ENCODE results near the gene DDIAS.
A peak's percentile ranks its signal among the peaks of the same experiment; 100 is the strongest.
"Not testable (repeated sequence)": the region's sequence is repeated elsewhere in the genome, so short reads cannot be mapped to it uniquely, and the experiment has no call there.

The DDIAS gene, protein sequence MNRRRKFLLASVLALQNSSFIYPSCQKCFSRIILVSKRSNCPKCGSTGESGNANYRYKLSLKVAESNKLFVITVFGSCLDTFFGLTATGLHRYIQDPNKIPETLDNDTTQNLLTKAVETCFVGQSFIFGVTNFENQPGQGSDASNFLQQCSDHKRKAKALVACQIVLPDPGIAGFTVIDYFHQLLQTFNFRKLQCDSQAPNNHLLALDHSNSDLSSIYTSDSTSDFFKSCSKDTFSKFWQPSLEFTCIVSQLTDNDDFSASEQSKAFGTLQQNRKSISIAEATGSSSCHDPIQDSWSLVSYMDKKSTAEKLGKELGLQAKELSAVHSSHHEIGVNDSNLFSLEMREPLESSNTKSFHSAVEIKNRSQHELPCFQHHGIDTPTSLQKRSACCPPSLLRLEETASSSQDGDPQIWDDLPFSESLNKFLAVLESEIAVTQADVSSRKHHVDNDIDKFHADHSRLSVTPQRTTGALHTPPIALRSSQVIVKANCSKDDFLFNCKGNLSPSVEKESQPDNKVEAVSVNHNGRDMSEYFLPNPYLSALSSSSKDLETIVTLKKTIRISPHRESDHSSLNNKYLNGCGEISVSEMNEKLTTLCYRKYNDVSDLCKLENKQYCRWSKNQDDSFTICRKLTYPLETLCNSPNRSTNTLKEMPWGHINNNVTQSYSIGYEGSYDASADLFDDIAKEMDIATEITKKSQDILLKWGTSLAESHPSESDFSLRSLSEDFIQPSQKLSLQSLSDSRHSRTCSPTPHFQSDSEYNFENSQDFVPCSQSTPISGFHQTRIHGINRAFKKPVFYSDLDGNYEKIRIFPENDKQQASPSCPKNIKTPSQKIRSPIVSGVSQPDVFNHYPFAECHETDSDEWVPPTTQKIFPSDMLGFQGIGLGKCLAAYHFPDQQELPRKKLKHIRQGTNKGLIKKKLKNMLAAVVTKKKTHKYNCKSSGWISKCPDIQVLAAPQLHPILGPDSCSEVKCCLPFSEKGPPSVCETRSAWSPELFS

DNA sequence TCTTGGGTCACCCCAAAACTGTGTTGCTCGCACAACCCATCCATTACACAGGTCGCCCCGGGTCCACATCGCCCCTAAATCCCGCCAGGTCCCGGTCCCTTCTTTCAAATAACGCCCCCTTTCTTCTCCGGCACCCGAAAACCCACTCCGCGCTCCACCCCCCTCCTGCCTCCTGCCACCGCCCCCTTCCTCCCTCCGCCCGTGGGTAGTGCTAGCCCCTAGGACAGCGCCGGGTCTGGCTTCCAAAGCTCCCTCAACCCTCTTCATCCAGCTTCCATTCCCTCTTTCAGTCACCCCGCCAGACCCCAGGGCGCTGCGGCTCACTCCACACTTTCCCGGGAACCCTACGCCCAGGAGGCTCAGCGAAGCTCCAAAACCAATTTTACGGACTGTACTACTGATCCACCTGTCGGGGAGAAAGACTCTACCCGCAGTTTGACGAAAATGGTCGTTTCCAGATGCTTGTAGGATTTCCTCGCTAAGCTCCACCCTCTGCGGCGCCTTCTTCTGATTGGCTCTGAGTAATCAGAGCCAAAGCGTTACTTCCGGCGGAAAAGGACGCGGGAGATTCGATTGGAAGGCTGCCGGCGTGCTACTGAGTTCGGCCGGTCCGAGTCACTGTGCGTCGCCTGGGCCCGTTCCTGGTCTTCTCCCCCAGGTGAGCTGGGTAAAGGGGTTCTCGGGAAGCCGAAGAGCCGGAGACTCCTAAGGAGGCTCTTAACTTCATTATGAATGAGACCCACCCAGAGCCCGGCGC lies at the start of gene DDIAS:
TSS of gene DDIAS (plus strand) at position 572 of the 757 bp plus-strand sequence. CDS start 13,003 bp downstream, outside the sequence.
- DNase-seq (ENCODE audit: low read depth): peak; percentile 70

DNA sequence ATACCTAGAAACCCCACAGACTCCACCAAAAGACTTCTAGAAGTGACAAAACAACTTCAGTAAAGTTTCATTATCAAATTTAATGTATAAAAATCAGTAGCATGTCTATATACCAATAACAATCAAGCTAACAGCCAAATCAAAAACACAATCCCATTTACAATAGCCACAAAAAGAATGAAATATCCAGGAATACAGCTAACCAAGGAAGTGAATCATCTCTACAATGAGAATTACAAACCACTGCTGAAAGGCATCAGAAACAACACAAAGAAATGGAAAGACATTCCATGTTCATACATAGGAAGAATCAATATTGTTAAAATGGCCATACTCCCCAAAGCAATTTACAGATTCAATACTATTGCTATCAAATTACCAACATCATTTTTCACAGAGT lies 47.3 kb upstream of the DDIAS start:
- no peak for DNase-seq (ENCODE audit: low read depth)

DNA sequence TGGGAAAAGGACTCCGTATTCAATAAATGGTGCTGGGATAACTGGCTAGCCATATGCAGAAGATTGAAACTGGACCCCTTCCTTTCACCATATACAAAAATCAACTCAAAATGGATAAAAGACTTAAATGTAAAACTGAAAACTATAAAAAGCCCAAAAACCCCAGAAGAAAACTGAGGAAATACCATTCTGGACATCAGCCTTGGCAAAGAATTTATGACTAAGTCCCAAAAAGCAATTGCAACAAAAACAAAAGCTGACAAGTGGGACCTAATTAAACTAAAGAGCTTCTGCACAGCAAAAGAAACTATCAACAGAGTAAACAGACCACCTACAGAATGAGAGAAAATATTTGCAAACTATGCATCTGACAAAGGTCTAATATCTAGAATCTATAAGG lies 46.6 kb upstream of the DDIAS start:
- not testable (repeated sequence) for DNase-seq (ENCODE audit: low read depth)

DNA sequence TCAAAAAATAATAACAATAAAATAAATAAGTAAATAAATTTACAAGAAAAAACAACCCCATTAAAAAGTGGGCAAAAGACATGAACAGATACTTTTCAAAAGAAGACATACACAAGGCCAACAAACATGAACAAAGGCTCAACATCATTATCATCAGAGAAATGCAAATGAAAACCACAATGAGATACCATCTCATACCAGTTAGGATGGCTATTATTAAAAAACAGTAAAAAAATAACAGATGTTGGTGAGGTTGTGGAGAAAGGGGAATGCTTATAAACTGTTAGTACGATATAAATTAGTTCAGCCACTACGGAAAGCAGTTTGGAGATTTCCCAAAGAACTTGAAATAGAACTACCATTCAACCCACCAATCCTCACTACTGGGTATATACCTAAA lies 45.9 kb upstream of the DDIAS start:
- DNase-seq (ENCODE audit: low read depth): no peak

DNA sequence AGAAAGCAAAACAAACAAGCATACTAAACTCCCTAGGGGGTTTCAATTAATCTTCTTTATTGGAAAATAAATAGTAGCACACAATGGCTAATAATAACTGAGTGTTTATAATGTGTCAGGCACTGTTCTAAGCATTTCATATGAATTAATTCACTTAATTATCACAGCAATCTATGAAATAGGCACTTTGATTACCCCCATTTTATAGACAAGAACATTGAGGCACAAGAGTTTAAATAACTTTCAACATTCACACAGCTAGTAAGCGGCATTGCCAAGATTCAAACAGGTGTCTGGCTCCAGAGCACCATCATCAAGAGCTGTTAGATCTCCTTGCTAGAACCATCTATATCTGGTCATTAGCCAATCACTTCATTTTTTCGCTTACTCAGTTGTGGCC lies 44.4 kb upstream of the DDIAS start:
- no peak for DNase-seq (ENCODE audit: low read depth)

DNA sequence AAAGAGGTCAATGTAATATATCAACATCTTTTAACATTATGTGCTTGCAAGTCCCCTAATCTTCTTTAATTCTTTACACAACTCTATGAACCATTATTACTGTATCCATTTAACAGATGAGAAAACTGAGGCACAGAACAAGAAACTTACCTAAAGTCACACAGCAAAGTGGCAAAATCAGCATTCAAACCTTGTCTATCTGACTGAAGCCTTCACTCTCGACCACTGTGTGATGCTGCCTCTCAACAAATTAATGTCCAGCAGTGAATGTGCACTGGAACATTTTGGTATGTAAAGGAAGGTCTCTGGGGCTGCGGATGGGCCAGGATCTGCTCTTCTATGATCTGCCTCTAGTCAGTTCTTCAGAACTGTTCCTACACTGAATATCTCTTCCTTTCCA lies 43.4 kb upstream of the DDIAS start:
- no peak for DNase-seq (ENCODE audit: low read depth)

DNA sequence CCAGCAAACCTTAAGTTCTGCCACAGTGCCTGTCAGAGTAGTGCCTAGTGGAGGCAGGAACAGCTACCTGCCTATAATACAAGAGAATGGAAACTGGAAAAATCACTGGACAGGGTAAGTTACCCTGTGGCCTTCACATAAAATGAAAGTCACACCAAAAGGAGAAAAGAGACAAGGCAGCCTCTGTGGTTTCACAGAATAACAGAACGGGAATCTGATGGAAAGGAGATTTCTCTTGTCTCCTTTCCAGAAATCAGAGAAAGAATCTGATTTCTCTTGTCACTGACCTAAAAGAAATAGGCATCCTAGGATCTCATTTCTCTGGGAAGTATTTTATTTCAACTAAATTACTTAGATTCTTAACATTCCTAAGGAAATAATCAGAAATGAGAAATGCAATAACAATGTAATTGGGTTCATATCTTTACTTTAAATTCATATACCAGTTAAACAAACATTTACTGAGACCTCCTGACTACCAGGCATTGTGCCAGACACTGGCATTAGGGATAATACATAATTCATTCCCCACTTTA lies 42.9 kb upstream of the DDIAS start:
- DNase-seq (ENCODE audit: low read depth): no peak

DNA sequence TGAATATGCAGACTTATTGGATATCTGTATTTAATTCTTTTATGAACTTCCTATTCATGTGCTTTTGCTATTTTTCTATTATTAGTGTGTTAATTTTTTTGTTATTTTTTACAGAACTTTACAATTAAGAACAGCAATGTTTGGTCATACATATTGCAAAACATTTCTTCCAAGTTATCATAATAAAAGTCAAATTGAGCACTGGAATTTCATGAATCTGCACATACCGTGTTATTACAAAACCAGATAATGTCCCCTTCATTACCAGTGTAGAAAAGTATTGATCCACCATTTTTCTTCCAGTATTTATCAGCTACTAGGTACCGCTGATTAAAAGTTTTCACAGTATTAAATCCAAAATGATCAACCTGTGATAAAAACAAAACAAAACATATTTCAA lies 41.8 kb upstream of the DDIAS start:
- no peak for DNase-seq (ENCODE audit: low read depth)

DNA sequence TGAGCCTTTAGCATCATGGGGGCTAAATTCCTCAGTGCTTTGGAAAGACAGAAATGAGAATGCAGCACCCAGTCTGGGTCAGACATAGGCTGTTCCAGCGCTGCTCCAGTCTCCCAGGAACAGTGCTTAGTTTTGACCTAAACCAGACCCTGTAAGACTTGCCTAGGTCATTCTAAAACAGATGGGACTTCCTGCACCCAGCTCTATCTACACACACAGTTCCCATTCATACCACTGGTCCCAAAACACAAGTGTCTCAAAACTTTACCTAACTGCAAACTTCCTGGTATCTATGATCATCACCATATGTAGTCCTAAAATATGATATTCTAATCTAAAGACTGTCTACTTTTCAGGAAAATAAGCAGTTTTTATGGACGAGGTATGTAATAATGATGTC lies 39.2 kb upstream of the DDIAS start:
- DNase-seq (ENCODE audit: low read depth): no peak

DNA sequence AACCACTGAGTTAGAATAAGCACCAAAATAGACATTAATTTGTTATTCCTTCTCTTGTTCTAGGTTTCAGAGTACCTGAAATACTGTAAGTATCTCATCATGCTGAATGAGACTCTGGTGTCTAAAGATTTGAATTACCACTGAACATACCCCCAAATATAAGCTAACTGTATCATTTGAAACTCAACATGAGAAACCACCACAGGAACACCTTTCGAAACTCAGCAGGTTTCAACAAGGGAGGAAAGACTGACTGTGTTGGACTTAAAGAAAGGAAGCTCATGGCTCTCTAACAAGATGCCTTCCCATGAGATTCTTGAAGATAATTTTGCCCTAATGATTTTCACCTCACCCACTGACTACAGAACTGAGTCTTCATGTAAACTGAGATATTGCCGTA lies 38.3 kb upstream of the DDIAS start:
- no peak for DNase-seq (ENCODE audit: low read depth)

DNA sequence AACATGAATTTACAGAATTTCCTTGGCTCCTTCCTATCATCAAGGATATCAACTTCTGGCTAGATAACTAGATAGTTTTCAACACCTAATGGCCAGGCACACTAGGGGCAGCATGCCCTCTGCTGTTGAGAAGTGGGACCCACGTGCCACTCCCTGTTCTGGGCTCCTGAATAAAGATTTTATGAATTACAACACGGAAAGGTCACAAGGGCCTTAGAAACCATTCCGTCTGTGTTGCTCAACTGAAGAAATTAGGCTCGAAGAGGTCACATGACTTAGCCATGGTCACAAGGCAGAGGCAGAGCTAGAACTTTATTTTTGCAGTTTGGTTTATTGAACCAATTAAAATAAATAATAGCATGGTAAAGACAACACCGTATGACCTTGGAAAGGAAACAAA lies 37.3 kb upstream of the DDIAS start:
- no peak for DNase-seq (ENCODE audit: low read depth)

DNA sequence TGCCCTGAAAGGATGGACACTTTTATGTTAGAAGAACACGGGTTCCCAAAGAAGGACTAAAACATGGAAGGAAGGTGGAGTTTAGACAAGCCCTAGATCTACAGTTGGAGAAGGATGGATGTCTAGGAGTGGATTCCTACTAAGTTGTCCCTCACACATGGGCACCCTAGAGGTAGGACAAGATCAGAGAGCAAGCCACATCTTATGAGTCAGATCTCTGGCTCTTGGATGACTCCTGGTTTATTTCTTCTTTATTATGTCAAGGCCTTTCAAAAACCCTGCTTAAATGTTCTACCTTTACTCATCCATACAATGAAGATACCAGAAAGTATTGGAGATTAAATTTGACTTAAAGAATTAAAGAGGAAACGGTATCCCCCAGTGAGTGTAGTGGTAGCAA lies 35.7 kb upstream of the DDIAS start:
- no peak for DNase-seq (ENCODE audit: low read depth)

DNA sequence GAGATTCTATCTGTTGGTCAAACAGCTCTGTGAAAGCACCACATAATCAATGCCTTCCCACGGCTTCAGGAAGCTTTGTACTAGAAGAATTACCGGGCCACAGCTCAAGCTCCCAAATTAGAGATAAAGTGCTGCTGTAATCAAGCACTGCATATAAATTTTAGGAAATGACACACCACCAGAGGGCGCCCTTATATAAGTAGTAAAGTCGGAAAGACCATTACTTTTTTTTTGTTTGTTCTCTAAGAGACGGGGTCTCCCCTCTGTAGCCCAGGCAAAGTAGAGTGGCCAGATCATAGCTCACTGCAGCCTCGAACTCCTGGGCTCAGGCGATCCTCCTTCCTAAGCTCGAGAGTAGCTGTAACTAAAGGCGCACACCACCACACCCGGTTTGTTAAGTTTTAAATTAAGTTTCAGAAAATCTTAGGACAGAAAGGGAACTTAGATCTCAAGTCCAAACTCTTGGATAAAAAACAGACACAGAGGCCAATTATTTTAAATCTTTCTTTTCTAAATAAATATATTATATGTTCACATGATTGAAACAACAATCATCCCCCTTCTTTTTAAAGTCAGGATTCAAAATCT lies 33.9 kb upstream of the DDIAS start:
- DNase-seq (ENCODE audit: low read depth): peak; percentile 50

DNA sequence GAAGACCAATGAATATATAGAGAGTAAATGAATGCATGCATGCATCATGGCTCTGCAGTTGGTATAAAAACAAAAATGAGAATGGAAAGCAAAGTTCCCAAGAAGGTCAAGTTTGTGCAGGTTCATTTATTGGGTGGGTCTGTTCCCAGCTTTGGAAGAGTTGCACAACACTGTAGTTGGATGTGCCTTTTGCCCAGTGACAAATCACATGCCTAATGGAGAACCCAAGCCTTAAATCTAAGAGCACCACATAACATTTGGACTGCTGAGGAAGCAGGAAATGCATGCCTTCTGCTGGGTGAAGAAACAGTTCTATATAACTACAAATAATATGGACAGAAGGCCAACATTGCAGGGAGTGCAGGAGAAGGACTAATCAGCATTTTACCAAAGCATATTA lies 31.9 kb upstream of the DDIAS start:
- no peak for DNase-seq (ENCODE audit: low read depth)

DNA sequence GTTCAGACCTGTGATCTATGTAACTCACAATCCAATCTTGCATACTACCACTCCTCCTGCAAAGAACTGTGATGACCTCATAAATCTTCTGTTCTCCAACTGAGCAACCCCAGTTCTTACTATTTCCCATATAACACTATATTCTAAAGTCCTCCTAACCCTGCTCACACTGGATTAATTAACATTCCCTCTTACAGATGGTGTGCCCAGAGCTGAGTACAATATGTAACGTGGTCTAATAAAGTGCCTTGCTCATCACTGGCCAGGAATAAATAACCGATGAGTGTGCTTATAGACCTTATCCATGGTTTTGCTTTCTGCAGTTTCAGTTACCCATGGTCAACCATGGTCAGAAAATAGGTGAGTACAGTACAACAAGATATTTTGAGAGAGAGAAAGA lies 29.9 kb upstream of the DDIAS start:
- DNase-seq (ENCODE audit: low read depth): no peak

DNA sequence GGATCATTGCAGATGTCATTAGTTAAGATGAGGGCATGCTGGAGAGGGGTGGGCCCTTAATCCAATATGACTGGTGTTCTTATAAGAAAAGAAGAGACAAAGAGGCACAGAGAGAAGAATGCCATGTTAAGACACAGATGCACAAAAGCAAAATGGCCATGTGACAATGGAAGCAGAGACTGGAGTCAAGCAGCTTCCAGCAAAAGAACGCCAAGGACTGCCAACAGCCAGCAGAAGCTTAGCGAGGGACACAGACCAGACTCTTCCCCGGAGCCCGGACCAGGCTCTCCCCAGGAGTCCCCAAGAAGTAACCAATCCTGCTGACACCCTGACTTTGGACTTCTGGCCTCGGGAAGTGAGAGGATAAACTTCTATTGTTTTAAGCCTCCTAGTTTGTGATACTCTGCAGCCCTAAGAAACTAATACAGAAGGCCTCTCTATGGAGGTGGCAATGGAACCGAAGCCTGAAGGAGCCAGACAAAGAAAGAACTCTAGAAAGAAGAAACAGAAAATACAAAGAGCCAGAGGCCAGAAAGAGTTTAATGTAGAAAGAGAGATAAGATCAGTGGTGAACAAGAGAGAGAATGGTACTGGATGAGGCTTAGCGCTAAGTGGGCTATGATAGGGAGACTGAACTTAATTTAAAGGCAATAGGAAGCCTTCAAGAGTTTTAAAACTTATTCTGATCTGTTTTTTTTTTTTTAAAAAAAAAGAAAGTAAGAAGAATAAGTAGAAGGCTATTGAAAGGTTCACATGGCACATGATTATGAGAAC lies 29.0 kb upstream of the DDIAS start:
- no peak for DNase-seq (ENCODE audit: low read depth)

DNA sequence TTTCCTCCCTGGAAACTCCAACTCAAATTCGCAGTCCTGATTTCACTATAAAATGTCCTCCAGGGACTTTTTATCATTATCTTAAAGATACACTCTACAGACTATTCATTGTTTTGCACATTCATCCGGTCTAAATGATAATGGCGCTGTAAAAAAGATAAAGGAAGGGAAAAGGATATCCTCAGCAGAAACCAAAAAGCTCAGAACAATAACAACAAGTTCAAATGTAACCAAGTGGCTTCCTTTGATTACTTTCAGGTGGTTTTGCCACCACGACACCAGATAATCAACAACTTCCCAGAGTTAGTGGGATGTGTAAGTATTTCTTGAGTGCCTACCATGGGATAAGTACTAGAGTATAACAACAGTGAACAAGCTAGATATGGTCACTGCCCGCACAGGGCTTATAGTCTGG lies 27.6 kb upstream of the DDIAS start:
- DNase-seq (ENCODE audit: low read depth): no peak

DNA sequence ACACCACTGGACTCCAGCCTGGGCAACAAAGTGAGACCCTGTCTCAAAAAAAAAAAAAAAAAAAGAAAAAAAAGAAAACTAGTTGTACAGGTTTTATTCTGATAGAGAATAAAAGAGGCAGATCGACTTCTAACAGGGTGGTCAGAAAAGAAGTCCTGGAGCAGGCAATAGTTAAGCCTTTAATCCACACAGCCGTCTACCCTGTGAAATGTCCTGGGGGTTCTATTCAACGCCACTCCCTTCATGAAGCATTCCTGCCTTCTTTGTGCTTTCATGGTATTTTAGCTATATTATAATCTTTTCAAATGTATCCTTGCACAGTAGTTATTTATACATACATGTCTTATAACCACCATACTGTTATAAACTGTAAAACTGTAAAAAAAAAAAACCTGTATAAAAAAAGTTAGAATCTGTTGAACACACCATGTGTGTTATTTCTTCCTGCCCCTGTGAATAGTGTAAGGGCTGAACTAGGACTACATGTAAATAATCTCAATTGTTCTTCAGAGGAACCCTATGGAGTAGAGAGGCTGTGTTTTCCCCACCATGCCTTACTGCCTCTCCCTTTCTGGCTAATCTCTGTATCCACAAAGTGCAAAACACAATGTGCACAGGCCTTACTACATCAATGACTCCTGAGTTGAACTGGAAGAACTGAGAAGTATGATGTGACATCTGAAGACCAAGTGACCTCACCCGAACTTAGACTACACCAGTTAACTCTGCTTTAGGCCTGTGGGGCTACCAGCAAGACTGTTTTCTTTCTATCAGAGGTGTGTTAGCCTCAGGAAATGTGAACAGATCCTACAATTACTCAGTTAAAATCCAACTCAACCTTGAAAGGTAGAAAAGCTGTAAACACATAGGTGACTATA lies 26.7 kb upstream of the DDIAS start:
- DNase-seq (ENCODE audit: low read depth): no peak

DNA sequence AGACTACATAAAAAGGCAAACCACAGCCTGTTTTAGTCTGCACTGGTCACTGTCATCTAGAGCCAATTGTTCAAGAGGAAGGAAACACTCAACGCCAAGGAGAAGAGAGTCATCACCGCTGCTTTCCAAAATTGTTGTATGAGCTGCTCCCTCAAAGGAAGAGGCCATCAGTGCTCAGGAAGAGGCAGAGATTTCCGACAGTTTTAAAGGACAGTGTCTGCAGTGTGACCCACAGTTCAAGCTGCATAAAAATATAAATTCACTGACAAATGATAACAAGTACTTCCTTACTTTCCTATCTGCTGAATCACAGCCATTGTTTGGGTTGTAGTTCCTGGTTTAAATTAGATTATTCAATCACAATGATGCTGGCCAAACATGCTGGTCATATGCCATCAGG lies 17.7 kb upstream of the DDIAS start:
- no peak for DNase-seq (ENCODE audit: low read depth)

Data from stimulated activated CD8-positive, alpha-beta memory T cell treated with anti-CD3 and anti-CD28 coated beads, Interleukin-15, amount 100 ng/mL, for 24 hours (primary cell).